GM06990 (cell line): ENCODE data around the gene TOMT.

Experiments used
- DNase-seq: peaks from one replicate; pipeline ENCODE4 v3.0.0-alpha.2; 2011; ENCODE audit not compliant: insufficient read length; ENCODE audit errors: extremely low read depth
- H3K27me3 ChIP-seq: replicated peaks from 2 replicates; pipeline ENCODE4 v1.6.0; 2011; ENCODE audit warnings: low read length; ENCODE audit not compliant: control insufficient read depth, insufficient read depth
- H3K36me3 ChIP-seq: 2 replicates; pipeline ENCODE4 v1.5.1; 2011; ENCODE audit warnings: low read length; ENCODE audit not compliant: control insufficient read depth, insufficient read depth
- H3K4me3 ChIP-seq: replicated peaks from 2 replicates; pipeline ENCODE4 v1.5.1; 2011; ENCODE audit warnings: low read depth, mild to moderate bottlenecking, control low read depth, low read length
- CTCF ChIP-seq: IDR thresholded peaks from 2 replicates; pipeline ENCODE4 v1.5.1; 2011; ENCODE audit warnings: low read length, control low read depth, mild to moderate bottlenecking, inconsistent platforms; ENCODE audit not compliant: insufficient read depth, poor library complexity, severe bottlenecking

Gene TOMT

GRCh38 chr11:72154816-72155215 is 49.1 kb downstream of the TOMT start:
- H3K4me3 ChIP-seq, result no peak overlapping the region
- TF ChIP-seq CTCF, result no peak
- no peaks in the 10 kb centered on the region for H3K36me3 ChIP-seq
- no peak for DNase-seq
- H3K27me3 ChIP-seq, result no peaks in the 10 kb centered on the region

GRCh38 chr11:72155751-72156150 is 50.0 kb downstream of the TOMT start:
- no peaks in the 10 kb centered on the region for H3K27me3 ChIP-seq
- DNase-seq, result no peak
- H3K36me3 ChIP-seq, result no peaks in the 10 kb centered on the region
- H3K4me3 ChIP-seq, result no peak overlapping the region
- no peak for TF ChIP-seq CTCF

GRCh38 chr11:72157131-72157530 is 51.4 kb downstream of the TOMT start:
- DNase-seq, result no peak
- no peak for TF ChIP-seq CTCF
- no peaks in the 10 kb centered on the region for H3K27me3 ChIP-seq
- H3K36me3 ChIP-seq, result no peaks in the 10 kb centered on the region
- no peak overlapping the region for H3K4me3 ChIP-seq
